Heart left ventricle (tissue), 13 donors: ENCODE measurements around the gene C19orf81.

Source experiments
- POLR2A ChIP-seq, 2 donors: fragments of 450-650 bp; IDR thresholded peaks; one replicate each; pipeline ENCODE4 v1.6.1; 2017; ENCODE audit warnings: antibody characterized with exemption in 2 of 2, mild to moderate bottlenecking in 2 of 2, moderate library complexity in 2 of 2
- TF ChIP-seq, protein P1 (sequence below), 12 donors: fragments of 200-600 bp; sonication (generic) in 4 of 12; IDR thresholded peaks; one replicate each; pipeline versions ENCODE4 v1.5.0 to v1.8.0; 2018 to 2022; ENCODE audit warnings: antibody characterized with exemption in 12 of 12, mild to moderate bottlenecking in 5 of 12
- donor health status: ischemic (EF 13 %, LVEDD 7.1; RV severe dilation, severe dysfunction).
- donor health status: DM: no; HTN: yes; CAD: no.
- donor health status: DM: no; HTN: no; CAD: no.
- donor health status: ischemic (EF 25% LVEDD 6.9; RV normal size, moderate dysfunction).
- donor health status: ischemic (EF 25% LVEDD 5.7; RV mildly dilated, moderate dysfunction).
- donor health status: ischemic (EF 35%, LVEDD 5.7; RV mildly dilated, moderate dysfunction).
- donor health status: nonischemic (EF 11% LVEDD 7.7; RV severe dilation, severe dysfunction).
- donor health status: DM: yes; HTN: yes; CAD: no.
- donor health status: PGD.
- donor health status: ischemic (EF 29% LVEDD 5.4; RV normal size, mild dysfunction).
- donor health status: nonischemic (EF 23%, LVEDD 6.1; RV moderate dilation, normal function).

DNA sequence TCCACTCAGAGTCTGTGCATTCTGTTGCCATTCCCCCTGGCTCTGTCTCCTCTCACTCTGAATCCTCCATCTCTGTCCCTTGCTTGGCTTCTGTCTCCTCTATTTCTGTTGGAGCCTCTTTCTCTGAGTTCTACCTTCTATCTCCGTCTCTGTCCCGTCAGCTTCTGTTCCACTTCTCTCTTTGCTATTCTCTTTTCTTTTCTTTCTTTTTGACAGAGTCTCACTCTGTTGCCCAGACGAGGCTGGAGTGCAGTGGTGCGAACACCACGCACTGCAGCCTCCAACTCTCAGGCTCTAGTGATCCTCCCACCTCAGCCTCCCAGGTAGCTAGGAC lies 47.2 kb upstream of the C19orf81 start:
- TF ChIP-seq, protein P1, sequence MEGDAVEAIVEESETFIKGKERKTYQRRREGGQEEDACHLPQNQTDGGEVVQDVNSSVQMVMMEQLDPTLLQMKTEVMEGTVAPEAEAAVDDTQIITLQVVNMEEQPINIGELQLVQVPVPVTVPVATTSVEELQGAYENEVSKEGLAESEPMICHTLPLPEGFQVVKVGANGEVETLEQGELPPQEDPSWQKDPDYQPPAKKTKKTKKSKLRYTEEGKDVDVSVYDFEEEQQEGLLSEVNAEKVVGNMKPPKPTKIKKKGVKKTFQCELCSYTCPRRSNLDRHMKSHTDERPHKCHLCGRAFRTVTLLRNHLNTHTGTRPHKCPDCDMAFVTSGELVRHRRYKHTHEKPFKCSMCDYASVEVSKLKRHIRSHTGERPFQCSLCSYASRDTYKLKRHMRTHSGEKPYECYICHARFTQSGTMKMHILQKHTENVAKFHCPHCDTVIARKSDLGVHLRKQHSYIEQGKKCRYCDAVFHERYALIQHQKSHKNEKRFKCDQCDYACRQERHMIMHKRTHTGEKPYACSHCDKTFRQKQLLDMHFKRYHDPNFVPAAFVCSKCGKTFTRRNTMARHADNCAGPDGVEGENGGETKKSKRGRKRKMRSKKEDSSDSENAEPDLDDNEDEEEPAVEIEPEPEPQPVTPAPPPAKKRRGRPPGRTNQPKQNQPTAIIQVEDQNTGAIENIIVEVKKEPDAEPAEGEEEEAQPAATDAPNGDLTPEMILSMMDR (IDR thresholded peaks at IDR 0.05): no peak
- TF ChIP-seq POLR2A (IDR thresholded peaks at IDR 0.05): no peak
